HepG2 (cell line): ENCODE results near the gene KIF3C. TPM values are rescaled to one million over a fixed set of nuclear protein-coding genes. Genes with fewer than 3 reads are reported as not detected.

Experiments used
- AFF4 ChIP-seq: sonication (generic); formaldehyde crosslinking; IDR thresholded peaks from 2 replicates; pipeline ENCODE4 v1.4.0; 2020; ENCODE audit warnings: missing genetic modification reagents
- CSRNP2 ChIP-seq: sonication (generic); formaldehyde crosslinking; conservative IDR thresholded peaks from 2 replicates; pipeline ENCODE4 v1.8.0; 2022; ENCODE audit warnings: low read depth, missing genetic modification reagents
- NFATC3 ChIP-seq: sonication (generic); formaldehyde crosslinking; IDR thresholded peaks from 2 replicates; pipeline ENCODE4 v1.5.1; 2020; ENCODE audit warnings: mild to moderate bottlenecking, missing genetic modification reagents
- PHB2 ChIP-seq: fragments of 450-650 bp; IDR thresholded peaks from 2 replicates; pipeline ENCODE4 v1.6.1; 2018; ENCODE audit not compliant: partially characterized antibody
- SKI ChIP-seq: fragments of 450-650 bp; IDR thresholded peaks from one replicate; pipeline ENCODE4 v1.6.1; 2018; ENCODE audit warnings: mild to moderate bottlenecking; ENCODE audit not compliant: partially characterized antibody
- SPEN ChIP-seq: sonication (generic); formaldehyde crosslinking; IDR thresholded peaks from 2 replicates; pipeline ENCODE4 v1.5.1; 2020; ENCODE audit warnings: low read depth, mild to moderate bottlenecking, missing genetic modification reagents
- ZNF331 ChIP-seq: sonication (generic); formaldehyde crosslinking; IDR thresholded peaks from 2 replicates; pipeline ENCODE4 v1.4.0; 2020; ENCODE audit warnings: missing genetic modification reagents
- ZNF564 ChIP-seq: sonication (generic); formaldehyde crosslinking; IDR thresholded peaks from 2 replicates; pipeline ENCODE4 v1.8.1; 2023; ENCODE audit warnings: mild to moderate bottlenecking, missing genetic modification reagents
- polyA plus RNA-seq, 8 experiments: library from polyadenylated mRNA; depleted of rRNA in 3 of 8; stranded (reverse) in 7 of 8; unstranded in 1 of 8; fragments of >200 nt; fragmentation: Illumina TruSeq in 4 of 8; extraction: Trizol in 4 of 8; gene quantifications; 2 replicates each; pipeline versions ENCODE4 v1.2.1 to v1.2.3, GENCODE V29; 2011 to 2016; ENCODE audit warnings: low read depth in 4 of 8, missing spikeins in 1 of 8, mixed read lengths in 1 of 8; ENCODE audit not compliant: insufficient read depth in 1 of 8
- total RNA-seq, 5 experiments: library from RNA; depleted of rRNA; stranded (reverse); fragments of >200 nt; fragmentation: Illumina TruSeq; extraction: Trizol; gene quantifications; 2 replicates each; pipeline ENCODE4 v1.2.3, GENCODE V29; 2016; ENCODE audit warnings: low read depth in 1 of 5
- TF ChIP-seq, protein P1 (sequence below): sonication (generic); formaldehyde crosslinking; IDR thresholded peaks from 2 replicates; pipeline ENCODE4 v1.4.0; 2020; ENCODE audit warnings: missing genetic modification reagents
- TF ChIP-seq, protein P2 (sequence below): sonication (generic); formaldehyde crosslinking; IDR thresholded peaks from 2 replicates; pipeline ENCODE4 v1.8.0; 2022; ENCODE audit warnings: mild to moderate bottlenecking, missing genetic modification reagents, moderate library complexity
- TF ChIP-seq, protein P3 (sequence below): sonication (generic); formaldehyde crosslinking; IDR thresholded peaks from 2 replicates; pipeline ENCODE4 v1.5.0; 2020; ENCODE audit warnings: mild to moderate bottlenecking, missing genetic modification reagents, borderline replicate concordance

The KIF3C gene
- total and polyA plus RNA-seq, 2 of the 13 experiments (the other 11 are each of a cell fraction or from before 2014, with no cell fraction given) = 3.6 to 4.9 TPM

DNA sequence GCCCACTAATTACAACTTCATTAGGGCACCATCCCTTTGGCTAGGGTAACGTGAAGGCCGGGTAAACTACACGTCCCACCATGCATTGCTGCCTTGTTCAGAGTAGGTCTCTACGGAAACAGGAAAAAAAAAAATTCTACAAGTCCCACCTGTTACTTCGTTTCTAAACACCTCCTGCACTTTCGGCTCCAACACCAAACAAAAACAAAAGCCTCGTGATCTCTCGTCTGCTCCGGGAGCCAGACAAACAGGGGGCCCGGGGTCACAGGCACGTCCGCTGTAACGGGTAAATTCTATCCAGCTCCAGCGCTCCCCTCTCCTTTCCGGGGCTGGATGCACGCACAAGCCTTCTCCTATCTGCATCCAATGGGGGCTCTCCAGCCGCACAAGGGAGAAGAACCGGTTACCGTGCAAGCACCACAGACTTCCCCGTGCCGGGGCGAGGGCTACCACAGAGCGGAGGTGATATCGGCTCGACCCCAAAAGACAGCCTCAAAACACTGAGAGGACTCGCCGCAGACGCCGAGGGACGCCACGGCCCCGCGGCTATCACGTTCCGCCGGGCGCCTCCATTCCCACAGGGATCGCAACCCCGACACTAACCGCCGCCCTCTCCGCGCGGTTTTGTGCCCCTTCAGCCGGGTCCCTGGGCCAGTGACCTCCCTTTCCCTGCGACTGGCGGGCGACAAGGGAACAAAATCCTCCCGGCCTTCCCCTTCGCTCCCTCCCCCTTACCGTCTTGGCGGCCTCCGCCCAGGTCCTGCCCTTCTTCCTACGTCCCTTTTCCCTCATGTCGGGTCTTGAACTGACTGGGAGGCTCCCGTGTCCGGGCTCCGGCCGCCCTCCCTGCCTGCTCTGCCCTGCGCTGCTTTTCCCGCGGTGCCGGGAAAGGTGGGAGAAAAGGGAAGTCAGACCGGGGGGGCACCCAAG, 104.6 kb downstream of the KIF3C start (continued):
- TF ChIP-seq AFF4 (CRISPR knock-in tag) (no peak), ZNF564 (CRISPR knock-in tag) (peak; percentile 28; the same call in 1 of the 2 replicates), PHB2 (no peak), CSRNP2 (CRISPR knock-in tag) (no peak), SKI (no peak), ZNF331 (CRISPR knock-in tag) (no peak), SPEN (CRISPR knock-in tag) (no peak), NFATC3 (CRISPR knock-in tag) (peak; percentile 63; the same call in 1 of the 2 replicates)
- TF ChIP-seq, protein P1, sequence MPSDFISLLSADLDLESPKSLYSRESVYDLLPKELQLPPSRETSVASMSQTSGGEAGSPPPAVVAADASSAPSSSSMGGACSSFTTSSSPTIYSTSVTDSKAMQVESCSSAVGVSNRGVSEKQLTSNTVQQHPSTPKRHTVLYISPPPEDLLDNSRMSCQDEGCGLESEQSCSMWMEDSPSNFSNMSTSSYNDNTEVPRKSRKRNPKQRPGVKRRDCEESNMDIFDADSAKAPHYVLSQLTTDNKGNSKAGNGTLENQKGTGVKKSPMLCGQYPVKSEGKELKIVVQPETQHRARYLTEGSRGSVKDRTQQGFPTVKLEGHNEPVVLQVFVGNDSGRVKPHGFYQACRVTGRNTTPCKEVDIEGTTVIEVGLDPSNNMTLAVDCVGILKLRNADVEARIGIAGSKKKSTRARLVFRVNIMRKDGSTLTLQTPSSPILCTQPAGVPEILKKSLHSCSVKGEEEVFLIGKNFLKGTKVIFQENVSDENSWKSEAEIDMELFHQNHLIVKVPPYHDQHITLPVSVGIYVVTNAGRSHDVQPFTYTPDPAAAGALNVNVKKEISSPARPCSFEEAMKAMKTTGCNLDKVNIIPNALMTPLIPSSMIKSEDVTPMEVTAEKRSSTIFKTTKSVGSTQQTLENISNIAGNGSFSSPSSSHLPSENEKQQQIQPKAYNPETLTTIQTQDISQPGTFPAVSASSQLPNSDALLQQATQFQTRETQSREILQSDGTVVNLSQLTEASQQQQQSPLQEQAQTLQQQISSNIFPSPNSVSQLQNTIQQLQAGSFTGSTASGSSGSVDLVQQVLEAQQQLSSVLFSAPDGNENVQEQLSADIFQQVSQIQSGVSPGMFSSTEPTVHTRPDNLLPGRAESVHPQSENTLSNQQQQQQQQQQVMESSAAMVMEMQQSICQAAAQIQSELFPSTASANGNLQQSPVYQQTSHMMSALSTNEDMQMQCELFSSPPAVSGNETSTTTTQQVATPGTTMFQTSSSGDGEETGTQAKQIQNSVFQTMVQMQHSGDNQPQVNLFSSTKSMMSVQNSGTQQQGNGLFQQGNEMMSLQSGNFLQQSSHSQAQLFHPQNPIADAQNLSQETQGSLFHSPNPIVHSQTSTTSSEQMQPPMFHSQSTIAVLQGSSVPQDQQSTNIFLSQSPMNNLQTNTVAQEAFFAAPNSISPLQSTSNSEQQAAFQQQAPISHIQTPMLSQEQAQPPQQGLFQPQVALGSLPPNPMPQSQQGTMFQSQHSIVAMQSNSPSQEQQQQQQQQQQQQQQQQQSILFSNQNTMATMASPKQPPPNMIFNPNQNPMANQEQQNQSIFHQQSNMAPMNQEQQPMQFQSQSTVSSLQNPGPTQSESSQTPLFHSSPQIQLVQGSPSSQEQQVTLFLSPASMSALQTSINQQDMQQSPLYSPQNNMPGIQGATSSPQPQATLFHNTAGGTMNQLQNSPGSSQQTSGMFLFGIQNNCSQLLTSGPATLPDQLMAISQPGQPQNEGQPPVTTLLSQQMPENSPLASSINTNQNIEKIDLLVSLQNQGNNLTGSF (CRISPR knock-in tag) = no peak
- TF ChIP-seq, protein P2, sequence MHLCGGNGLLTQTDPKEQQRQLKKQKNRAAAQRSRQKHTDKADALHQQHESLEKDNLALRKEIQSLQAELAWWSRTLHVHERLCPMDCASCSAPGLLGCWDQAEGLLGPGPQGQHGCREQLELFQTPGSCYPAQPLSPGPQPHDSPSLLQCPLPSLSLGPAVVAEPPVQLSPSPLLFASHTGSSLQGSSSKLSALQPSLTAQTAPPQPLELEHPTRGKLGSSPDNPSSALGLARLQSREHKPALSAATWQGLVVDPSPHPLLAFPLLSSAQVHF (CRISPR knock-in tag) = no peak
- TF ChIP-seq, protein P3, sequence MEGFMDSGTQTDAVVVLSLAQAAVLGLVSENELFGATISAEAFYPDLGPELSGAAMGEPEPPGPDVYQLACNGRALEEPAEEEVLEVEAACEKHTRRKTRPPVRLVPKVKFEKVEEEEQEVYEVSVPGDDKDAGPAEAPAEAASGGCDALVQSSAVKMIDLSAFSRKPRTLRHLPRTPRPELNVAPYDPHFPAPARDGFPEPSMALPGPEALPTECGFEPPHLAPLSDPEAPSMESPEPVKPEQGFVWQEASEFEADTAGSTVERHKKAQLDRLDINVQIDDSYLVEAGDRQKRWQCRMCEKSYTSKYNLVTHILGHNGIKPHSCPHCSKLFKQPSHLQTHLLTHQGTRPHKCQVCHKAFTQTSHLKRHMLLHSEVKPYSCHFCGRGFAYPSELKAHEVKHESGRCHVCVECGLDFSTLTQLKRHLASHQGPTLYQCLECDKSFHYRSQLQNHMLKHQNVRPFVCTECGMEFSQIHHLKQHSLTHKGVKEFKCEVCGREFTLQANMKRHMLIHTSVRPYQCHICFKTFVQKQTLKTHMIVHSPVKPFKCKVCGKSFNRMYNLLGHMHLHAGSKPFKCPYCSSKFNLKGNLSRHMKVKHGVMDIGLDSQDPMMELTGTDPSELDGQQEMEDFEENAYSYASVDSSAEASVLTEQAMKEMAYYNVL = no peak; the same call in 1 of the 2 replicates
